Cortex of kidney (tissue), 1 donor: ENCODE data around the gene PUS10.
"Not testable (repeated sequence)": the region's sequence is repeated elsewhere in the genome, so short reads cannot be mapped to it uniquely, and the experiment has no call there.

Experiments used
- DNase-seq: peaks from one replicate; lab custom pipeline; 2025; lab: John Stamatoyannopoulos, UW

PUS10 gene

GRCh38 chr2:60932954-60933353 is 85.1 kb downstream of the PUS10 start:
- no peak for DNase-seq

- not testable (repeated sequence) for DNase-seq
These were observed 86.0 kb downstream of the PUS10 start for GRCh38 chr2:60932061-60932460.

GRCh38 chr2:60926741-60927552 is 91.1 kb downstream of the PUS10 start:
- no peak for DNase-seq

GRCh38 chr2:60925994-60926740 is 91.9 kb downstream of the PUS10 start:
- DNase-seq, result no peak

GRCh38 chr2:60907329-60907728 is 110.7 kb downstream of the PUS10 start:
- DNase-seq, result no peak

GRCh38 chr2:60906395-60906794 is 111.7 kb downstream of the PUS10 start:
- no peak for DNase-seq

GRCh38 chr2:60905867-60906266 is 112.2 kb downstream of the PUS10 start:
- not testable (repeated sequence) for DNase-seq

- not testable (repeated sequence) for DNase-seq
These were observed 116.8 kb downstream of the PUS10 start for GRCh38 chr2:60901296-60901695.

GRCh38 chr2:60899892-60900249 is 118.2 kb downstream of the PUS10 start:
- DNase-seq, result no peak

- no peak for DNase-seq
These were observed 118.7 kb downstream of the PUS10 start for GRCh38 chr2:60899230-60899891.

GRCh38 chr2:60898567-60898966 is 119.5 kb downstream of the PUS10 start:
- no peak for DNase-seq
